ENCODE results near the gene GTF2I.

DNA sequence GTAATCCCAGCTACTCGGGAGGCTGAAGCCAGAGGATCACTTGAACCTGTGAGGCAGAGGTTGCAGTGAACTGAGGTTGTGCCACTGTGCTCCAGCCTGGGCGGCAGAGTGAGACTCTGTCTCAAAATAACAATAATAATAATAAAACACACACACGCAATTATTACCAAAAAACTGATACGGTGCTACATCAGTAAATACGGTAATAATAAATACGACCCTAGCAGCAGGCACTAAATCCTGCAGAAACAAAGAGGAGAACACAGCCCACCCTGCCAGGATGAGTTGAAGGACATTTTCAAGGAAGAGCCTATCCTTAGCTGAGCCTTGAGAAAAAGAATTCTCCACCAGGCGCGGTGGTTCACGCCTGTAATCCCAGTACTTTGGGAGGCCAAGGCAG, 34.4 kb upstream of the GTF2I start:
- TF ChIP-seq, protein P1, sequence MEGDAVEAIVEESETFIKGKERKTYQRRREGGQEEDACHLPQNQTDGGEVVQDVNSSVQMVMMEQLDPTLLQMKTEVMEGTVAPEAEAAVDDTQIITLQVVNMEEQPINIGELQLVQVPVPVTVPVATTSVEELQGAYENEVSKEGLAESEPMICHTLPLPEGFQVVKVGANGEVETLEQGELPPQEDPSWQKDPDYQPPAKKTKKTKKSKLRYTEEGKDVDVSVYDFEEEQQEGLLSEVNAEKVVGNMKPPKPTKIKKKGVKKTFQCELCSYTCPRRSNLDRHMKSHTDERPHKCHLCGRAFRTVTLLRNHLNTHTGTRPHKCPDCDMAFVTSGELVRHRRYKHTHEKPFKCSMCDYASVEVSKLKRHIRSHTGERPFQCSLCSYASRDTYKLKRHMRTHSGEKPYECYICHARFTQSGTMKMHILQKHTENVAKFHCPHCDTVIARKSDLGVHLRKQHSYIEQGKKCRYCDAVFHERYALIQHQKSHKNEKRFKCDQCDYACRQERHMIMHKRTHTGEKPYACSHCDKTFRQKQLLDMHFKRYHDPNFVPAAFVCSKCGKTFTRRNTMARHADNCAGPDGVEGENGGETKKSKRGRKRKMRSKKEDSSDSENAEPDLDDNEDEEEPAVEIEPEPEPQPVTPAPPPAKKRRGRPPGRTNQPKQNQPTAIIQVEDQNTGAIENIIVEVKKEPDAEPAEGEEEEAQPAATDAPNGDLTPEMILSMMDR (IDR thresholded peaks at IDR 0.05), result no peak
- no peak for TF ChIP-seq POLR2A (IDR thresholded peaks at IDR 0.05)

Measured in vagina (tissue), 2 donors.